ENCODE measurements around the gene PAFAH1B1.
A peak's percentile ranks its signal among the peaks of the same experiment; 100 is the strongest.

Gene PAFAH1B1

GRCh38 chr17:2688351-2689342, 95.2 kb downstream of the PAFAH1B1 start:
- peak; percentile 28 for DNase-seq (ENCODE audit: low spot score)
- TF ChIP-seq CTCF (IDR thresholded peaks at IDR 0.05; ENCODE audit: borderline replicate concordance, control extremely low read depth, extremely low read depth, insufficient read depth, missing control alignments), result no peak
- in situ Hi-C loops (cut with MboI; ENCODE audit: low sequenced_read_pairs, unreplicated experiment), result no loop called here

- no peak for TF ChIP-seq CTCF (IDR thresholded peaks at IDR 0.05; ENCODE audit: borderline replicate concordance, control extremely low read depth, extremely low read depth, insufficient read depth, missing control alignments)
- DNase-seq (ENCODE audit: low spot score), result peak; percentile 30
- in situ Hi-C loops (cut with MboI; ENCODE audit: low sequenced_read_pairs, unreplicated experiment), result no loop called here
Measured at GRCh38 chr17:2689411-2690164, 96.1 kb downstream of the PAFAH1B1 start.

- DNase-seq (ENCODE audit: low spot score), result peak; percentile 30
- in situ Hi-C loops (cut with MboI; ENCODE audit: low sequenced_read_pairs, unreplicated experiment), result no loop called here
- no peak for TF ChIP-seq CTCF (IDR thresholded peaks at IDR 0.05; ENCODE audit: borderline replicate concordance, control extremely low read depth, extremely low read depth, insufficient read depth, missing control alignments)
Measured at GRCh38 chr17:2690165-2691068, 97.0 kb downstream of the PAFAH1B1 start.

GRCh38 chr17:2691069-2691871, 97.8 kb downstream of the PAFAH1B1 start:
- no peak for DNase-seq (ENCODE audit: low spot score)
- in situ Hi-C loops (cut with MboI; ENCODE audit: low sequenced_read_pairs, unreplicated experiment), result no loop called here
- TF ChIP-seq CTCF (IDR thresholded peaks at IDR 0.05; ENCODE audit: borderline replicate concordance, control extremely low read depth, extremely low read depth, insufficient read depth, missing control alignments), result no peak

GRCh38 chr17:2691965-2692780, 98.7 kb downstream of the PAFAH1B1 start:
- DNase-seq (ENCODE audit: low spot score), result no peak
- in situ Hi-C loops (cut with MboI; ENCODE audit: low sequenced_read_pairs, unreplicated experiment), result no loop called here

More at GRCh38 chr17:2691965-2692780, 98.7 kb downstream of the PAFAH1B1 start:
- TF ChIP-seq CTCF (IDR thresholded peaks at IDR 0.05; ENCODE audit: borderline replicate concordance, control extremely low read depth, extremely low read depth, insufficient read depth, missing control alignments), result no peak
